Limb (tissue), 2 donors: ENCODE data around the gene ADNP2.

Experiments used
- DNase-seq, 2 donors: peaks; one replicate each; pipeline ENCODE4 v3.0.0-alpha.2; 2016; ENCODE audit errors: extremely low spot score in 2 of 2

The ADNP2 gene

DNA sequence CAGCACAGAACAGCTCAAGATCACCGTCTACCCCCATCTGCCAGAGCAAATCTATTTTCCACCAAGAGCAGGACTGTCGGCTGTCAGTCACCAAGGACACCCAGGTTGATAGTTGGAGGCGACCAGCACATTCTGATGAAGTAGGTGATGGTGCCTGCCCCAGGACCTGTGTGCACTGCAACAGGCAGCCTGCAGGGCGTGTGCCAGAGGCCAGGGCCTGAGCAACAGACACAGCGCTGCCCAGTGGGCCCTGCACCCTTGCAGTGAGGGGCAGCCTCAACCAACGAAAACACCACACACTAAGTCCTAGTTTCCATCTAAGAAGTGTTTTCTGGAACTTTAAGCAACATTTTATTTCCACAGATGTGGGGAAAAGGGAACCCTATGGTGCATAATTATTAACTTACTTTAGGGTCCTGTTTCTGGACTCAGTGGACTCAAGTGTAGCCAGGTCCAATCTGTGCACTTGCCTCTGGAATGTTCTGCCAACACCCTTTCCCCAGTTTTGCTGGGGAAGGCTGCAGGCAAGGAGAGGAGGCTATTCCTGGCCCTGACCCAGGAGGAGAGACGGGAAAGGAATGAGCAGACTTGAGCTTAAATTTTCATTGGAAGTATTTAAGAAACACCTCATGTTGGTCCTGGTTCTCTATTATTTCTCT lies 61.5 kb downstream of the ADNP2 start:
- no peak for DNase-seq

DNA sequence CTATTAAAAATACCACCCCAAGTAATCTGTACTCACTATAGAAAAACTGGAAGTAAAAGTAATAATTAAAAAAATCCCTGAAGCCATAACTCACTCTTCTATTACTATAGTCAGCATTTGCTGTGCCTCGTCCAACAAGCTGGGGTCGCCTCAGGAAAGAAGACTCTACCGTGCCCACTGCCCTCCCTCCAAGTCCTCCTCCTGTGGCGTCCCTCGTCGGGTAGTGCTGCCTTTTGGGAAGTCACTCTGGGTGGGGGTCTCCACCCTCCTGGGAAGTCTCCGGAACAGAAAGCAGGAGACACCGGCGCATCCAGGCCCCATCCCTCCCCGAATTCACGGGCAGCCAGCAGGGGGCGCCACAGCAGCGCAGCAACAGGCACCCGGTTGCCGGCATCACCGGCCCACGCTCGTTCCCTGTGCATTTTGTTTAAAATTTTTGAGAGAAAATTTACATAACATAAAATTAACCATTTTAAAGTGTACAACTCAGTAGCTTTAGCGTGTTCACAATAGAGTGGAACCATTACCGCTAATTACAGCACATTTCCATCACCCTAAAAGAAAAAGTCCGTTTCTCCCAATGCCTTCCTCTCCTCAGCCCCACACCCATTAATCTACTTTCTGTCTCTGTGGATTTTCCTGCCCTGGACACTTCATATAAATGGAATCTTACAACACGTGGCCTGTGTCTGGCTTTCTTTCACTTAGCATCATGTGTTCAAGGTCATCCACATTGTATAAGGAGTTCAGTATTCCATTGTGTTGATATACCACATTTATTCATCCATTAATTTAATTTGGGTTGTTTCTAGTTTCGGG lies 62.2 kb downstream of the ADNP2 start:
- DNase-seq, result peak in 1 of 2 donors; percentile 70

DNA sequence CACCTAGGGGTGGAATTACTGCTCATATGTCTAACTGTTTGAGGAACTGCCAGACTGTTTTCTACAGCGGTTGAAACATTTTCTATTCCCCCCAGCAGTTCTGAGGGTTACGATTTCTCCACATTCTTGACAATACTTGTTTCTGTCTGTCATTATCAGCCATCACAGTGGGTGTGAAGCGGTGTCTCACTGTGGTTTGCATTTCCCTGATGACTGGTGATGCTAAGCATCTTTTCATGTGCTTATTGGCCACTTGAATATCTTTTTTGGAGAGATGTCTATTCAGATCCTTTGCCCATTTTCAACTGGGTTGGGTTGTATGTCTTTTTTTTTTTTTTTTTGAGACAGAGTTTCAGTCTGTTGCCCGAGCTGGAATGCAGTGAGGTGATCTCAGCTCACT lies 63.0 kb downstream of the ADNP2 start:
- DNase-seq, result no peak

DNA sequence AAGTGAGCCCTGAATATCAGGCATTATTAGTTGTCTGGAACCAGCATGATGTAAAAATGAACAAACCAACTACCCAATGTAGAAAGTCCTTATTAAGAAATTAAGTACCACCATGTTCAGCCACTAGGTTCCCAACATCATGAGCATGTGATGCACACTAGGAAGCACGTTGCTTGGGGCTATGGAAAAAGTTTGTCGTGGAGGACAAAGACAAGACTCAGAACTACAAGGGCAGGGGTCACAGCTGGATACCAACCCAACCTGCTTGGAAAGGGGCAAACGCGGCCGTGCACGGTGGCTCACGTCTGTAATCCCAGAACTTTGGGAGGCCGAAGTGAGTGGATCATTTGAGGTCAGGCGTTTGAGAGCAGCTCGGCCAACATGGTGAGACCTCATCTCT lies 64.0 kb downstream of the ADNP2 start:
- no peak for DNase-seq

DNA sequence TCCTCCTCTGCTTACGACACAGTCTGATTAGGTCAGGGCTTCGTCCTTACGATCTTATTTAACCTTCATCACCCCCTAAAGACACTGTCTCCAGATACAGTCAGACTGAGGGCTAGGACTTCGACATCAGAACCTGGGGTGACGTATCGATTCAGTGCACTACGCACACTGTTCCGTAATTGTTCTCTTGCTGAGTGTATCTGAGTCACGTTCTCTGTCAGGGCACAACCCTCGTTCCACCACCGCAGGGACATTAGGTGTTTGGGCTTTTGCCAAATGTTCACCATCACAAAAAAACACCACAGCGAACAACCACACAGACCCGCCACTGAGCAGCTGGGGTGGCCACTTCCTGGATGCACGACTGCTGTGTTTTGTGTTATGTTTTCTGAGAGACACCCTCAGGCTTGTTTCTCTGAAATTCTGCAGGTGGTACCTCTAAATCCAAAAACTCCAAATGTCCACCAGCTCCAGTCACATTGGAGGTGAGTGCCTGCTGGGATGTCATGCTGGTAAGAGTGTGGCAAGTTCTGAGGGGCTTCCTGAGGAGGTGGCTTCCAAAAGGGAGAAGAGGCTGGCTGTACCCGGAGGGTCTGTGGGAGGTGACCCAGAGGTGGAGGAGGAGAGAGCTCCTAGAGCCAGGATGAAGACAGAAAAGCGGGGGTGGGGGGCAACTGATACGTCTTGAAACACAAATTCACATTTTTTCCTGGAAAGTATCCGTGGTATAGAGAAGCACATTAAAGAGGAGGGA lies 66.6 kb downstream of the ADNP2 start:
- DNase-seq, result no peak

DNA sequence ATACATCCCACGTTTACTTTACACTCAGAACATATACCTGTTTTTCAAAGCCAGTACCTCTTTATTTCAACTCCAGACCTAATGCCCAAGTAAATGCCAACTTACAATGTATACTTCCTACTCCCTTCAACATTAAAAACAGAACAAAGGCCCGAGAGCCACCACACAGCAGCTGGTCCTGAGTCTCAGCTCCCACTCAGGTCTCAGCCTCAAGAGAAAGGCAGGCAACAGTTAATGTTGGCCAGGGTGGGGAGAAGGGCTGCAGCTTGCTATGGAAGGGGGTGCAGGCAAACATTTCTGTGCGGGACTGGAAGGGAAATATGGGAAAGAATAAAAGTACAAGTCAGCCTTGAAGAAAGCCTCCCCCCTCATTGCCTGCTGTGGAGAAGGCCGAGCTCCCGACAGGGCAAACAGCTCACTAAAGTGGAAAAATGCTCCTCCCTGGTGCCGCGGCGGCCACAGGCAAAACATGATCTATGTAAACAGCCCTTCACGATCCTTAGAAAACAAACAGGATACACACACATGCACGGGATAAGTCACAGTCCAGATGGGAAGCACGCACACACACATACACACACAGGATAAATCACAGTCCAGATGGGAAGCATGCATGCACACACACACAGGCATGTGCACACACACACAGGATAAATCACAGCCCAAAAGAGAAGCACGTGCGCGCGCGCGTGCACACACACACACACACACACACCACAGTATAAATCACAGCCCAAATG lies 67.4 kb downstream of the ADNP2 start:
- peak in 1 of 2 donors; percentile 6 for DNase-seq

DNA sequence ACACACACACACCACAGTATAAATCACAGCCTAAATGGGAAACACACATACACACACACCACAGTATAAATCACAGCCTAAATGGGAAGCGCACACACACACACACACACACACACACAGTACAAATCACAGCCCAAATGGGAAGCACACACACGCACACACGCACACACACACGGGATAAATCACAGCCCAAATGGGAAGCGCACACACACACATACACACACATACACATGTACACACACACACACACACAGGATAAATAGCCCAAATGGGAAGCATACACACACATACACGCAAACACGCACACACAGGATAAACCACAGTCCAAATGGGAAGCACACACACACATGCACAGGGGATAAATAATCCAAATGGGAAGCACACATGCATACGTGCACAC lies 68.1 kb downstream of the ADNP2 start:
- no peak for DNase-seq

DNA sequence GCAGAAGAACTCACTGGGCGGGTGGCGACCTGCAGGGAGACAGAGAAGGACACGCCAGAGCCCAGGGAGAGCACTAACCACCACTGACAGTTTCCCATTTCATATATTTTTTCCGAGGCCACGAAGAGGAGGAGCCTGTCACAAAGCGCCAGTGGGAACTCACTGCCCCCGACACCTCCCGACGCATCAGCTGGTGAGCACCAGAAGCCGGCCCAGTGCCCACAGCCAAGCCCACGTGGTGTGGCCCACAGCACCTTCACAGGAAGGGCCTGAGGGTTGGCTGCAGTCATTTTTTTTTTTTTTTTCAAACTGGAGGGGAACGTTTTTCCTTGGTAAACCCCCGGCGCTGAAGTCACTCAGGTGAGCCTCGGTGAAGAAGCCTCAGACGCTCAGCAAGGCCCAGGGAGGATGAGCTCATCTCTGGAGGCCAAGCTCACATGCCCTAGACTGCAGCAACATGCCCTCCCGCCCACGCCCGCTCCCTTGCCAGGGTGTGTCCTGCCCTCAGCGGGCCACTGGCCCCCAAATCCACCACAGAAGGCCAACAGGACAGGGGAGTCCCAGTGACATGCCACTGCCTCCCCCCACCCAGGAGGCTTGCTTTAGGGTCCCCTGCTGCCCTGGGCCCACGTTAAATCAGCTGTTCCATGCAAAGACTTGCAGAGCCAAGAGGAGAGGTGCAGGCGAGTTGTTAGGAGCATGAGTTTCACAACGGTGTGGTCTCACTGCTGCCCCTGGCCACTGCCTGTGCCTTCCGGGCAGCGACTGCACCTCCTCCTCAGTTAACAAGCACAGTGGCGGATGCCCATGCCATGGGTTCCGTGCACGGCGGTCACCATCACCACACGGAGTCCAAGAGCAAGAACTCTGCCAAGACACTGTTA lies 70.1 kb downstream of the ADNP2 start:
- DNase-seq, result no peak

DNA sequence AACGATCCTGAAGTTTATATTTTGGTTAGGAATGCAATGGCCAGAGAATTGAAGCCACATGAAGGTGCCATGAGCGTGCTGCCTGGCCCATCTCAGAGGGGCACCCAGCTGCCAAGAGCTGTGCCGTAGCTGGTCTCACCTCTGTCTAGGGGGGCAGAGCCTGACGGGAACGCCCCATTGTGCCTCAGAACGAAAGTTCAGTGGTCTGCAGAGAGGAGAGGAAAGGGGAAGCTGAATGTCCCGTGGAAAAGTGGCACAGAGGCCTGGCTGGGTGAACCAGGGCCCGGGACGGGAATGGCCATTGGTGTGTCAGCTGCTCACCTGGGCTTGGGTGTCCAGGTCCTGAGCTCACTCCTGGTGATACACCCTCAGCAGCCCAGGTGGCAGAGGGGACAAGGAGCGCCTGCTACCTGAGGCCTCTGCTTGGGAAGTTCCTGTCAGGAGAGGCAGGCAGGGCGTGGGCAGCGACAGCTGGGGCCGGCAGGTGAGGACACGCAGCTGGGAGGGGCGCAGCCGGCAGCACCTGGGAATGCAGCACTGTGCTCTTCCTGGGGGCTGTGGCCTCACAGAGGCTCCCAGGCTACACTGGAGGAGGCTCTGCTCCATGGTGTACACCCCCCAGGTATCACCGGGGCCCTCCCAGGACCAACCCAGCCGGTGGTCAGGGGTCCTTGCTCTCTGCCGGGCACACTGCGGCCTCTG lies 70.9 kb downstream of the ADNP2 start:
- DNase-seq, result no peak

DNA sequence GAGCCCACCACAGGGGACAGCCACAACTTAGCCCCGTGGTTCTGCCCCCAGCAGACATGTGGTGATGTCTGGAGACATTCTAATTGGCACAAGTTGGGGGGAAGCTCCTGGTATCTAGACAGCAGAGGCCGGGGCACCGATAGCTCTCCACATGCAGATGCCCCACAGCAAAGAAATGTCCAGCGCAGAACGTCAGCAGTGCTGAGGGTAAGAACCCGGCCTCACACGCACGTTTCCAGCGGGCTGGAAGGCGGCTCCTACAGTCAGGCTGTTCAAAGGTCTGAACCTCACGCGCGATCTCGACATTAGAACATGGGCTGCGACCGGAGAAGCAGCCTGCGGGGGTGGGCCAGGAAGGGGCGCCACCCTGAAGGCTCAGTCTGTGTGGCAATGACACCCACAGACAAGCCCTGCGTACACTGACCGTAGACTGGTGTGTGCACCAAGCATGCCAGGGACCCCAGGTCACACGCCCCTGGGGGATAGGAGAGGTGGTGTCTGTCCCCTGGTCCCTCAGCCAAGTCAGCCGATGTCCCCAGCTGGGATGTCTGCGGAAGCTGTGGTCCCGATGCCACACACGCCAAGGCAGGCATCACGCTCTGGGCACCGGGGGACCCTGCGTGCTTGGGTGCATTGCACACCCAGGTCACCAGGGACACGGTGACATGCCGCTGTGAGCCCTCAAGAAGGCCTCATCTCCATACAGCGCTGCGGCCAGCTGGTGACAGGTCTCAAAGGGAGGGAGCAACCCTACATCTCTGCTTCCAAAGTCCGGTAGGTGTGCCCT lies 71.9 kb downstream of the ADNP2 start:
- DNase-seq, result no peak

DNA sequence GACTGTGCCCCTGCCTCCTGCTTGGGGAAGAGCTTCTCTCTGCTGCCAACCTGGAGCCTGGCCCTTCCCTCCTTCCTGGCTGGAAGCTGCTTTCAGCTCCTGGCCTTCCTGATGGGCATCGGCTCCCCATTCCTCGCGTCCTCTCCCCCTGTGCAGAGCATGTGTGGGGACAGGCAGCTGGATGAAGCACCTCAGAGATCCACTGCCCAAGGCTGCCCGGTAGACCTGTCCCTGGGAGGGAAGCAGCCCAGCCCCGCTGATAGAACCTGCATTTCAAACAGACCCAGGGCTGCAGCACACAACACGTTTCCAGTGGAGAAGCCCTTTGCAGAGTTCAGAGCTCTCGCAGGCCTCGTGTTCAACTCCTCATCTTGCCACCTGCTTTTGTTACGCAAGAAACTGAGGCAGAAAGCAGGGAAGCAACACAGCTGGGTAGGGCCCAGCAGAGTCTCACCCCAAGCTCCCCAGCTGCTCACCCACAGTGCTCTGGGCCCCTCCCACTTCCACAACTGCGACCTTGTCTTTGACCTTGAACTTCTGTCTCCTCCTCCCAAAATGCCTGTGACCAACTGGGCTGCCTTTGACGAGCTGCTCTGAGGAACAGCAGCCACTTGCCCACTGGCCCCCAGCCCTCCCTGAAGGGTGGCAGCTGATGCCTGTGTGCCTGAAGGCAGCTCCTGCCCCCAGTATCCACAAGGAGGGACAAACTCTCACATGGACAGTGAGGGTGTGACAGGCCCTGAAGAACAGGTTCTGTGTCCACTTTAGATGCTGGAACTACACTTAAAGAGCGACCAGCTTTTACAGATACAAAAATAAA lies 72.8 kb downstream of the ADNP2 start:
- DNase-seq, result no peak

DNA sequence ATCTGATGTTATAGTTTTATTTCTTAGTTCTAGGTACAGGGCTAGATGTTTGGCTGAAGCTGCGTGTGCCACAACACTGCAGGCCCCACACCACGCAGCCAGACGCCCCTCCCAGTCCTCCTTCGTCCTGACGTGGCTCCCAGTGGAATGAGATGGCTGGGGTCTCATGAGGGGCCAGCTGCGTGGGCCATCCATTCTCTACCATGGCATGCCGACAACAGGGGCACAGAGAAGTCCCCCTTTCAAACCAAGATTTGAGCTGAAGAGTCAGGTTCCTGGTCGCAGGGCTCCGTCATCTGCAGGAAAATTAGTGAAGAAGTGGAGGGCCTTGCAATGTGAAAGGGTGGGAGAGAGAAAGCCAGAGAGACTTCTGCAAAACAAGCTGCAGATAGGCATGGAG lies 73.8 kb downstream of the ADNP2 start:
- no peak for DNase-seq

DNA sequence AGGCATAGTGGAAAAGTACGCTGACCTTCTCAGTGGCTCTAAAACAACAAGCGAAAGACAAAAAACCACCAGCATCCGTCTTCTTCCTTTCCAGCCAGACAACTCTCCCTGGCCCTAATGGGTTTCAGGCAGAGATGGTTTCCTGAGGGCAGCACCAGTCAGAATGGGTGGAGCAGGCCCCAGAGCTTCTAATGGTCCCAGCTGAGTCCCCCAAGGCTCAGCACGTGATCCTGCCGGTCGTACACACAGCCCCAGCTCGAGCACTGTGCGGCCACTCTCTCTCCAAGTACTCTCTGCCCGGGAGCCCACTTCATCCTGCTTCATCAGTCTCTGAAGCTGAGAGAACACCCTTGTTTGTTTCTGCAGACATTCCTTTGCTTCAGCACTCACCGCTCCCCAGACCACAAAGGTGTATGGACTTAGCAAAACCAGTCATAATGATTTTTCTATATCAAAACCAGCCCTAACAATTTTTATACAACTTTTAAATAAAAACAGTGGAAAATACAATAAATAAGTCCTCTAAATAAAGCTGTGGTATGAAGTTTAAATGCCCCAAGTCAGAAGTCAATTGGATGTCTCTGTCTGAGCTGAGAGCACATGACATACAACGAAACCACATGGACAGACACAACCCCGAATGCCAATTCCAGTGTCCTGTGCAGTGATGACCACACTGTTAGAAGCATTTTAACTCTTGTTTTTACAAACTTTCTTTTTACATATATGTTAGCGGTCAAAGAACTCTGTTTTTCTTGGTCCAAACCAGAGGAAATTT lies 74.4 kb downstream of the ADNP2 start:
- no peak for DNase-seq

DNA sequence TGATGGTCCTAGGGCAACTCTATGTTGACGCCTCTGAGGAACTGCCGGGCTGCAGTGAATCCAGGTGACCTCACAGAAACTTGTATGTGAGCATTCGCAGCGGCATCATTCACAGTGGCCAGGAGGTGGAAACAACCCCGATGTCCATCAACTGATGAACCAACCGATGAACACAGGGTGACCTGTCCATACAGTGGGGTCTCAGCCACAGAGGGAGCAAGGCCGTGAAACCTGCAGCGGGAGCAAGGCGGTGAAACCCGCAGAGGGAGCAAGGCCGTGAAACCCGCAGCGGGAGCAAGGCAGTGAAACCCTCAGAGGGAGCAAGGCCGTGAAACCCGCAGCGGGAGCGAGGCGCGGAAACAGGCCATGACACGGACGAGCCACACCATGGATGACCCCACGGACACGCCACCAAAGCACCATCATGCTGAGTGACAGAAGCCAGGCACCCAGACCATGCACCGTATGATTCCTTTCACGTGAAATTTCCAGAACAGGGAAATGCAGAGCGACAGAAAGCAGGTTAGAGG lies 75.2 kb downstream of the ADNP2 start:
- DNase-seq, result no peak

DNA sequence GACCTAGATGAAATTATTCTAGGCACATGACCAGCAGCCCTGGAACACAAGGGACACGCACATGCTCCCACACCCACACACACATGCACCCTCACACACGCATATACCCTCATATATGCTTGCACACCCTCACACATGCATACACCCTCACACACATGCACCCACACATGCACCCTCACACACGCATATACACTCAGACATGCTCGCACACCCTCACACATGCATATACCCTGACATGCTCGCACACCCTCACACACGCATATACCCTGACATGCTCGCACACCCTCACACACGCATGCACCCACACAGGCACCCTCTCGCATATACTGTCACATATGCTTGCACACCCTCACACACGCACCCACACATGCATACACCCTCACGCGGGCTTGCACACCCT lies 76.5 kb downstream of the ADNP2 start:
- no peak for DNase-seq

DNA sequence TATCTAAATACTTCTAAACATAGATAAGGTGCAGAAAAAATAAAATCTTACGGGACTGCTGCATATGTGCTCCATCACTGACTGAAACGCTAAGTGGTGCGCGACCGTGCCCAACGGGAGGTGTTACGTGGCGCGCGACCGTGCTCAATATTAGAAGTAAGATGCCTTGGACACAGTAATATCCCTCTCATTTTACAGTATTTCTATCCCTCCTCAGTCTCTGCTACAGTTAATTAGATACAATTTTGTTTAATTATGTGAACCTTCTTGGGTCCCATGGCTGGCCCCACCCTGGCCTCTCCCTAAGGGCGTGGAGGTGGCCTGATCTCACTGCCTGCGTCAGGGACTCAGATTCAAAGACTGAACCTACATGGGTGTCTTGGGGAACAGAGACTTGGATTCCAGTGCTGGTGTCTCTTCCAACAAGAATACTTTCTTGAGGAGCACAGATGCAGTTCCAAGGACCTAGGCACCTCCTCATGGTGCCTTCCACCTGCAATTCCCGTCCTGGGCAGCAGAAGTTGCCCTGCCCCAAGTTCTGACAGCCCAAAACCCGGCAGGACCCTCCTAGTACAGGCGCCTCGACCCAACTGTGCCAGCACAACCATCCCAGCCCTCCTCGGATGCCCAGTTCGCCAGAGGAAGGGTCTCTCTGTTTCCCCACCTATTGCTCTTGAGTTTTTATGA lies 79.0 kb downstream of the ADNP2 start:
- no peak for DNase-seq
